Testis (tissue), 2 donors: Measurements from ENCODE around the gene RNASEL.

ENCODE experiments used
- CTCF ChIP-seq, 3 experiments: fragments of 450-650 bp in 2 of 3; fragments of 200-600 bp in 1 of 3; sonication (generic) in 1 of 3; IDR thresholded peaks; one replicate each; pipeline ENCODE4 v1.5.1; 2016 to 2019; ENCODE audit warnings: antibody characterized with exemption in 3 of 3, mild to moderate bottlenecking in 2 of 3, moderate library complexity in 1 of 3
- POLR2A ChIP-seq: fragments of 450-650 bp; IDR thresholded peaks from one replicate; pipeline ENCODE4 v1.6.1; 2017; ENCODE audit warnings: antibody characterized with exemption, mild to moderate bottlenecking, moderate library complexity

- TF ChIP-seq CTCF (IDR thresholded peaks at IDR 0.05) = no peak
- TF ChIP-seq POLR2A = no peak
These were observed 1.2 kb downstream of the RNASEL start for GRCh38 chr1:182587666-182588499.
